Measurements from ENCODE around the gene INPP5D. TPM values are rescaled to one million over a fixed set of nuclear protein-coding genes. Genes with fewer than 3 reads are reported as not detected.

INPP5D gene
- total RNA-seq, 1 donor from 2014 or later: 8.9 TPM

DNA sequence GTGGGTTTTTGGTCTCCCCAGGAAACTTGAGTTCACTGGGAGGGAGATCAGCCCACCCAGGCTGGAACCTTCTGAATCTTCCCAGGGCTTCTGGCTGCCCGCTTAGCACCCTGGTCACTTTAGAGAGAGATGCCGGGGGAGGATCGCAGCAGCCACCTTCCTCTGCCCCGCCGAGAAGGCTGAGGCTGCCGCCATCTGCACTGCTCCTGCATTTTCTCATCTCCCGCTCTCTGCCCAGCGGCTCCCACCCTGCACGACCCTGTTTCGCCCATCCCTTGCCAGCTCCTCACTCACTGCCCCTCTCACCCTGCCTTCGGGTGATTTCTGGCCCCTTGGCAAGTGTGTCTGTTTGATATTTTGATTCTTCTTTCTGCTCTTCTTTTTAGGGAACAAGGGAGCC is 108.8 kb downstream of the INPP5D start:
- Mint-ChIP-seq H3K36me3 (no peaks in the 10 kb centered on the region), H3K27ac (no peak overlapping the region), H3K9me3 (no peaks in the 10 kb centered on the region), H3K4me1 (peaks cover 2% of the 10 kb centered on the region), H3K4me3 (no peak overlapping the region), H3K27me3 (ENCODE audit: low read depth) (no peaks in the 10 kb centered on the region)
- DNase-seq (ENCODE audit: low spot score in 2 of 2, unreplicated experiment in 2 of 2): no peak
- no peak for TF ChIP-seq CTCF (IDR thresholded peaks at IDR 0.05; ENCODE audit: unreplicated experiment)

GRCh38 chr2:233171344-233171743 is 111.2 kb downstream of the INPP5D start:
- no peak overlapping the region for H3K4me3 Mint-ChIP-seq
- no peak for TF ChIP-seq CTCF (IDR thresholded peaks at IDR 0.05; ENCODE audit: unreplicated experiment)
- H3K36me3 Mint-ChIP-seq: no peaks in the 10 kb centered on the region
- no peaks in the 10 kb centered on the region for H3K9me3 Mint-ChIP-seq
- H3K27me3 Mint-ChIP-seq (ENCODE audit: low read depth): no peaks in the 10 kb centered on the region
- no peaks in the 10 kb centered on the region for H3K4me1 Mint-ChIP-seq
- DNase-seq (ENCODE audit: low spot score in 2 of 2, unreplicated experiment in 2 of 2): no peak
- no peak overlapping the region for H3K27ac Mint-ChIP-seq

GRCh38 chr2:233173115-233173514 is 113.0 kb downstream of the INPP5D start:
- no peak overlapping the region for H3K27ac Mint-ChIP-seq
- no peaks in the 10 kb centered on the region for H3K4me1 Mint-ChIP-seq
- H3K36me3 Mint-ChIP-seq: no peaks in the 10 kb centered on the region
- H3K4me3 Mint-ChIP-seq: no peak overlapping the region
- TF ChIP-seq CTCF (IDR thresholded peaks at IDR 0.05; ENCODE audit: unreplicated experiment): no peak
- no peaks in the 10 kb centered on the region for H3K9me3 Mint-ChIP-seq
- H3K27me3 Mint-ChIP-seq (ENCODE audit: low read depth): no peaks in the 10 kb centered on the region
- DNase-seq (ENCODE audit: low spot score in 2 of 2, unreplicated experiment in 2 of 2): no peak

DNA sequence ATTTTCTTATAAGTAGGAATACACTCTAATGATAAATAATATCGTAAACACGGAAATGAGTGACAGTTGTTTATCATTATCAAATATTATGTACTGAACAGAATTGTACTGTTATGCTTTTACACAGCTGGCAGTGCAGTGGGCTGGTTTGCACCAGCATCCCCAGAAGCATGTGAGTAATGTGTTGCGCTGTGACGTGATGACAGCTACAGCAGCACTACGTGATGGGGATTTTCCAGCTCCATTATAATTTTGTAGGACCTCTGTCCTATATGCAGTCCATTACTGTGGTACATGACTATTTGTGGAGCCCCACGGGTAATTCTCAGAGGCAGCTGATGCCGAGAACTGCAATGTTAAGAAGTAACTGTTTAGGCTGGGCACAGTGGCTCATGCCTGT is 114.0 kb downstream of the INPP5D start:
- H3K4me1 Mint-ChIP-seq: no peaks in the 10 kb centered on the region

GRCh38 chr2:233178994-233179847 is 119.1 kb downstream of the INPP5D start:
- Mint-ChIP-seq H3K4me1 (no peaks in the 10 kb centered on the region), H3K27me3 (ENCODE audit: low read depth) (no peaks in the 10 kb centered on the region), H3K27ac (no peak overlapping the region), H3K36me3 (peaks cover 6% of the 10 kb centered on the region), H3K9me3 (peaks cover 21% of the 10 kb centered on the region), H3K4me3 (no peak overlapping the region)
- TF ChIP-seq CTCF (IDR thresholded peaks at IDR 0.05; ENCODE audit: unreplicated experiment): no peak
- no peak for DNase-seq (ENCODE audit: low spot score in 2 of 2, unreplicated experiment in 2 of 2)

More for the DNA sequence above, 114.0 kb downstream of the INPP5D start:
- no peak for TF ChIP-seq CTCF (IDR thresholded peaks at IDR 0.05; ENCODE audit: unreplicated experiment)
- Mint-ChIP-seq H3K27ac (no peak overlapping the region), H3K9me3 (peaks cover 3% of the 10 kb centered on the region), H3K4me3 (no peak overlapping the region), H3K27me3 (ENCODE audit: low read depth) (no peaks in the 10 kb centered on the region), H3K36me3 (no peaks in the 10 kb centered on the region)
- no peak for DNase-seq (ENCODE audit: low spot score in 2 of 2, unreplicated experiment in 2 of 2)
